HG02938 (cell line): ENCODE data around the gene SRSF9.
A peak's percentile ranks its signal among the peaks of the same experiment; 100 is the strongest.
"Not testable (repeated sequence)": the region's sequence is repeated elsewhere in the genome, so short reads cannot be mapped to it uniquely, and the experiment has no call there.

Experiments
- ATAC-seq: cut with Tn5 transposase; IDR thresholded peaks from one replicate; pipeline ENCODE4 v1.9.1; 2021; ENCODE audit warnings: mild to moderate bottlenecking, moderate library complexity; ENCODE audit not compliant: unreplicated experiment

Gene SRSF9, protein sequence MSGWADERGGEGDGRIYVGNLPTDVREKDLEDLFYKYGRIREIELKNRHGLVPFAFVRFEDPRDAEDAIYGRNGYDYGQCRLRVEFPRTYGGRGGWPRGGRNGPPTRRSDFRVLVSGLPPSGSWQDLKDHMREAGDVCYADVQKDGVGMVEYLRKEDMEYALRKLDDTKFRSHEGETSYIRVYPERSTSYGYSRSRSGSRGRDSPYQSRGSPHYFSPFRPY

DNA sequence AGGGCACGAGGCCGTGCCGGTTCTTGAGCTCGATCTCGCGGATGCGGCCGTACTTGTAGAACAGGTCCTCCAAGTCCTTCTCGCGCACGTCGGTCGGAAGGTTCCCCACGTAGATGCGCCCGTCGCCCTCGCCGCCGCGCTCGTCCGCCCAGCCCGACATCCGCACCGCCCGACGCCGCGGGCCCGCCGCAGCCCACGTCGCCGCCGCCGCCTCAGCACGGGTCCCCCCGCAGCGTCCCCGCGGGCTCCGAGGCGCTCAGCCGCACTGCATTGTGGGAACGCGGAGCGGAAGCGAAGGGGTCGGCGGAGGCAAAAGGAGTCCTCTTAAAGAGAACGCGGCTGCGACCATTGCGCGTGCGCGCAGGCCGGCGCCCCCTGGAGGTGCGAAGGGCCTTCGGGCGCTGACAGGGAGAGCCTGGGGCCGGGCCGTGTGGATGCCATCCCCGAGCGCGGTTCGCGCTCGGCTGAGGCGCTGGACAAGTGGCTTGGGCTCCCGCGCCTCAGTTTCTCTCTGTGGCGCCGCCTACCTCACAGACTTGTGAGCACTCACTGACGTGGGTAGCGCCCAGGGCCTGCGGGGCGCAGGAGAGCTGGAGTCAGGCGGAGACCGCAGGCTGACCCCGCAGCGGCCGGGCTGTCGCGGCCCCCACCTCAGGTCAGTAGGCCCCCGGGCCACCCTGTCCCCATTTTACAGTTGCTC is at the start of gene SRSF9:
TSS of gene SRSF9 (minus strand) at position 299 of the 700 bp plus-strand sequence. CDS start at position 160, 139 bp downstream.
- ATAC-seq = peak; percentile 74

DNA sequence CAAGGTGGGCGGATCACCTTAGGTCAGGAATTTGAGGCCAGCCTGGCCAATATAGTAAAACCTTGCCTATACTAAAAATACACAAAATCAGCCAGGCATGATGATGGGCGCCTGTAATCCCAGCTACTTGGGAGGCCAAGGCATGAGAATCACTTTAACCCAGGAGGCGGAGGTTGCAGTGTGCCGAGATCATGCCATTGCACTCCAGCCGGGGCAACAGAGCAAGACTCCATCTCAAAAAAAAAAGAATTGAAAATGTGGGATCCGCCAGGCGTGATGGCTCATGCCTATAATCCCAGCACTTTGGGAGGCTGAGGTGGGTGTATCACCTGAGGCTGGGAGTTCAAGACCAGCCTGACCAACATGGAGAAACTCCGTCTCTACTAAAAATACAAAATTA is 49.8 kb upstream of the SRSF9 start:
- ATAC-seq = not testable (repeated sequence)

DNA sequence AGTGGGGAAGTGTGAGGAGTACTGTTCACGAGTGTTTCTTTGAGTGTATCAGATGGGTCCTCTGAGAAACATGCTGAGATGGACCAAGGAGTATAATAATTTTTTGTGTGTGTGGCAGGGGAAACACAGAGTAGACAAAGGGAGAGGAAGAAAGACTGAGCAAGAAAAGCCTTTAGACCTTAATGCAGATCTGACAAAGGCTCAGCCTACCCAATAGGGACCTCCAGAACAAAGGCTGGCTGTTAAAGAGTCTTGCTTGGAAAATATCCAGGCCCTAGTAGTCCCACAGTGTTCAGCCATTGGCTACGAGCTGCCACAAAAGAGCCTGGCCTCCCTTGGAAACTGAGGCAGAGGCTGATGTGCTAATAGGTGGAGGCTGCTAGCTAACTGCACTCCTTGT is 45.9 kb upstream of the SRSF9 start:
- ATAC-seq = no peak

DNA sequence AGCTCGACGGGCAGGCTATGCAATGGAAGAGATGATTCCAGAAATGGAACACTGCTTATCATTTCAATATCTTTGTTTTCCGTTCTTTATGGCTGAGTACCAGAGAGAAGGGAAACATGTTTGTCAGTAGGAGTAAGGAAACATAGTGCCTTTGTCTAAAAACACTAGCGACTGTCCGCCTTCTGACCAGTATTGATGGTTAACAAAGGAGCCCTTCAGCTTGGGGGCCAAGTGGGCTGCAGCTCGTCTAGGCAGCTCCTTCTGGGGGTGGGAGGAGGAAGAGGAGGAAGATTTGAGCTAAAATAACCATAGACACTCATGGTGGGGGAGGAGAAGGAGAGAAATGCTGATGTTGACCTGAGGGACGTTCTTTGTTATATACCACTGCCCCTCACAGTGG is 44.5 kb upstream of the SRSF9 start:
- ATAC-seq = no peak

DNA sequence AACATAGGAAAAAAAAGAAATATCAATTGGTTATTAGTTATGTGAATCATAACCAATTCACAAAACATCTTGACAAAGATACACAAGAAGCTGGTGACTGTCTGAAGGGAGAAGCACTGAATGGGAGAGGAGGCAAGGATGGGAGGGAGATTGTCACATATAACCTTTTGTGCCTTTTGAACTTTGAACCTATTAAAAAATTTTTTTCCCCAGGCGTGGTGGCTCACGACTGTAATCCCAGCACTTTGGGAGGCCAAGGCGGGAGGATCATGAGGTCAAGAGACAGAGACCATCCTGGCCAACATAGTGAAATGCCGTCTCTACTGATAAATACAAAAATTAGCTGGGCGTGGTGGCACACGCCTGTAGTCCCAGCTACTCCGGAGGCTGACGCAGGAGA is 39.0 kb upstream of the SRSF9 start:
- no peak for ATAC-seq

DNA sequence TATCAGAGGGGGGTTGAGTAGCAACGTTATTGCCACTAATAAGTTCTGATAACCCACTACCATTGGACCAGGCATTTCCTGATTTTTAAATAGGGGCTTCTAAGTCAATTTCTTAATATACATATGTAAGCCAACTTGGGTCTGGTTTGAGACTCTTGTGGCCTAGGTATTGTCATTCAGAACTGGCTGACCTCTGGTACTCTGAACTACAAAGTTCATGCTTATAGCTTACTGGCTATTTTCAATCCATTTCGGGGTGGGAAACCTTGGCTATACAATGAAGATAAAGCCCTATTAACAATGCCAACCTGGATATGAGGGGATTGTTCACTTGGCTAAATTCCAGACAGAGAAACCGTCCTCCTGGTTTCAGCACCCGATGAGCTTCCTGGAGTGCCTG is 35.0 kb upstream of the SRSF9 start:
- no peak for ATAC-seq

DNA sequence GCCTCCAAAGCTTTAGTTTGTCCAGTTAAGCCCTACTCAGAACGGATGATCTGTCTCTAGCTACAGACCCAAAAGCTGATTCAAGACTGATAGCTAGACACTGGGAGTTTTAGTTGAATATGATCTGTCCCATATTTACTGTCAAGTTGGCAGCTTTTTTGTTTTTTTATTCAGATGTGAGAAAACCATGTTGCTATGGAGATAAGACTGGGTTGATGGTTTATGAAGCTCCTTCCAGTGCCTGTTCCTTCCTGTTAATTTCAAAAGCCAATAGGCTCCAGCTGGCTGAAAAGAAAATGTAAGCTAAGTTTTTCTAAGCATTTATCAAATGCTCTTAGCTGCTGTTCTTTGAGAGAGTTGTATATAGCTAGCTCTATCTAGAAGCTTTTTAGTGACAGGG is 31.0 kb upstream of the SRSF9 start:
- ATAC-seq = no peak

DNA sequence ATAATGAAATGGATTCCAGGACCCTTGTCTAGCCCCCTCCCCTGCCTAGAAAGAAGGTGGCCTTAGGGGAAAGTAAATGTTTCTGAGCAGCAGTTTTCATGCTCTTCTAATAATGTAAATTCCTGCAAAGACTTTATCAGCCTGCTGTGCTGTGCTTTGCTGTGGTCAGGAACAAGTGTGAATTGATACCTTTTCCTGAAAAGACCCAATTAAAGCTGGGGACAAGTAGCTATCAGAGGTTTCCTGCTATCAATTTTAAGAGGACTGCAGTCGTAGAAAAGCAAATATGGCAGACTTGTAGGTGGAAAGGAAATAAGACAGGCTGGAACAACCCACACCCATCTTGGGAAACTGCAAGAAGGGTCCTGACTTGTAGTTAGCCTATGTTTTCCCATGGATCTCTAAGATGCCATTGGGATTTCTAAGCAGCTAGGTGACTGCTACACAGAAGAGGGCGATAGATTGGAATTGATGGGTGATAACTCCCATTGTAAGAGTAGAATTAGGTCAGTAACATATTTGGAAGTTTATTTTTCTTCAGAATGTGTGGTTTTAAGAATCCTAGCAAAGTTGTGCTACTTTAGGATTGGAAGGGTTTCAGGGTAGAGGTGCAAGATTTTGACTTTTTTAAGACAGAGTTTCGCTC is 29.4 kb upstream of the SRSF9 start:
- no peak for ATAC-seq

DNA sequence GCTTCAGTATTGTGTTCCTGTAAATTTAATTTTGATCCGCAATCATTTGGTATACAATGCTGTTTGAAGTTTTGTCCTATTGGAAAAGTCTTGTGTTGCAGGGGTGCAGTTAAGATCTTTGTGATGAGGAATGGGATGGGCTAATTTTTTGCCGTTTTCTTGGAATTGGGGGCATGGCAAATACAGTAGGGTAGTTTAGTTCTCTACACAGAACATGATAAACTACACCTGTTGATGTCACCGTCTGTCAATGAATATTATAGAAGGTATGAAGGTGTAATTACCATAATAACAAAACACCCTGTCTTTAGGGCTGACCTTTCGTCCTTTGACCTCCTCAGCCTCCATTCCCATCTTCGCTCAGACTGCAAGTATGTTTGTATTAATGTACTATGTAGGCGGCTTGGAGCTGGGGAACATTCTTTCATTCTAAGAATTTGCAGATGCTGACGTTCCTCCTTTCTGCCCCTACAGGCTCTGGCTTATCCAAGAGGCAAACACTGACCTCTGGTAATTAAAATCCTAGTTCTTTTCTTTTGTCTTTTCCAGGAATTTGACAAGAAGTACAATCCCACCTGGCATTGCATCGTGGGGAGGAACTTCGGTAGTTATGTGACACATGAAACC is 28.1 kb upstream of the SRSF9 start:
- no peak for ATAC-seq

DNA sequence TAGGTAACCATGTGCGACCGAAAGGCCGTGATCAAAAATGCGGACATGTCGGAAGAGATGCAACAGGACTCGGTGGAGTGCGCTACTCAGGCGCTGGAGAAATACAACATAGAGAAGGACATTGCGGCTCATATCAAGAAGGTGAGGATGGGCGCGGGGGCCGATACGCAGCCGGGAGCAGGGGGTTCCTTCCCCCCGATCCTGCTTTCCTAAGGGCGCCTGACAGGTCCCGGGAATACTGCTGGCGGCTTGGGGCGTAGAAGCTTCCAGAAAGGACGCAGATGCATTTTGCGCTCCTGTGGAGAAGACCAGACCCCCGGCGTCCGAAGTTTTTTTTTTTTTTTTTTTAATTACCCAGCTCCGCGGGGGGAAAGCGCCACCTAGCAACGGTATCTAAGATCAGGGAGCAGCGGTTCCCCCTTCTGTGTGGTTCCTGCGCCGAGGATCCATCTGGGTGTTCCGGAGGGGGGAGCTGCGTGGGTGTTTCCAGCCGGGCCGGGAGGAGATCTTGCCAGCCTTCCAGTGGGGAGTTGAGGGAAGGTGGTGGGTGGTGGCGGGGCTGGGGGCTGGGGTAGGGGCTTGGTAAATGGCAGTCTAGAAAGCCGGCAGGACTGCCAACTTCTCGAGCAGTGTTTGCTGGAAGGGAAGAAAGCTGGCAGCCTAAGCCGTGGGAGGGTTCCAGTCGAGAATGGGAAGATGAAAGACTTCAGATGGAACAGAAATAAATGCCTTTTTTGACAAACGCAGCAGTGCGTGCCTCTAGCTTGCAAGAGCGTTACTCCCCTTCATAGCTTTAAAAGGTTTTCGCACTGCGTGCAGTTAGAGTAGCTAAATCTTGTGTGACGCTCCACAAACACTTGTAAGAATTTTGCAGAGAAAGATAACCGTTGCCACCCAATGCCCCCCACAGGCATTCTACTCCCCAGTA is 27.1 kb upstream of the SRSF9 start:
- peak; percentile 9 for ATAC-seq

DNA sequence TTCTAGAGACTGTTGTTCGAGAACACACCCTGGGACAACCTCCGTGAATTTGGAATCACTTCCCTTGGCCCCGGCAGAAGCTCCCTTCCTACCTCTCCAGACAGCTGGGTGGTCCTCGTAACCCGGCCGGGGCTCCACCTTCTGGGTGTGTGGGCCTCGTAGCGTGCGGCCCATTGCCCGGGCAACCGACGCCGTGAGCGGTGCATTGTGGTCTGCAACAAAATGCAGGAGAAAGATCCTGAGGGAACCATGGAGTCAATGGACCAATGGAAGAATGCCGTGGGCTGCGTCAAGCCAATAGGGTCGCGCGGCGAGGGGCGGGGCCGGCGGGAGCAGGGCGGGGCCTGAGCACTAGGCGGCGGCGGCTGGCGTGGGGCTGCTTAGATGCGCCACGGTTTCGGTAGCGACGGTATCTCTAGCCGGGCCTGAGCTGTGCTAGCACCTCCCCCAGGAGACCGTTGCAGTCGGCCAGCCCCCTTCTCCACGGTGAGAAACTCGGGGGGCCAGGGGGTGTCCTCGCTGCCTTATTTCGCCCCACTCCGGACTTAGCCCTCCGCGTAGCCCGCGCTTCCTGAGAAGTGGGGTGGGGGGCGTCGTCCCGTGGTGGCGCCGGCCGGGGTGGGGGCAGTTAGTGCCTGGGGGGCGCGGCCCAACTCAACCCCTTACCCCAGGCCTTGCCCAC is 26.3 kb upstream of the SRSF9 start, which contains the start of gene DYNLL1:
TSS of gene DYNLL1 (plus strand) at position 383 of the 682 bp plus-strand sequence. CDS start 309 bp downstream, outside the sequence.
- peak; percentile 91 for ATAC-seq

DNA sequence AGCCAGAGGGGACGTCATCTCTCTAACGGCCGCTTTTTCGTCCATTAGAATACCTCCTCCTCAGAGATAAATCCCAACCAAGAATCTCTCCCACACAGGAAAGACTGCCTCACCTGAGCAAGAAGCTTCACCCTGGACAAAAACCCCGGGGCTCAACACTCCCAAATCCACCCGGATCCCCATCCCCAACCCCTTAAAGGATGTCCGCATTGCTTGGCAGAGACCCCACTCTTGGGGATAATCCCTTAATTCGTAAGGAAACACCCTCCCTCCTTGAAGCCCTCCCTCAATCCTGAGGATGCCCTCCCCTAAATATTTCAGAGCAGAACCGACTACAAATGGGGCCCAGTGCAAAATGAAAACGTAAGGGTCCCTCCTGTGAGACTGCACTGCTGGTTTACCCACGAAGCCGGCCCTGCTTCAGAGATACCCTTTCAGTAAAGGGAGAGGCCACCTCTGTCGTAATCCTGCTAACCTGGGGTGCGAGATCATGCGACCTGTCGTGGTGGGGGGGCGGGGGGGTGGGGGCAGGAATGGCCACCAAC is 25.7 kb upstream of the SRSF9 start:
- peak; percentile 22 for ATAC-seq

DNA sequence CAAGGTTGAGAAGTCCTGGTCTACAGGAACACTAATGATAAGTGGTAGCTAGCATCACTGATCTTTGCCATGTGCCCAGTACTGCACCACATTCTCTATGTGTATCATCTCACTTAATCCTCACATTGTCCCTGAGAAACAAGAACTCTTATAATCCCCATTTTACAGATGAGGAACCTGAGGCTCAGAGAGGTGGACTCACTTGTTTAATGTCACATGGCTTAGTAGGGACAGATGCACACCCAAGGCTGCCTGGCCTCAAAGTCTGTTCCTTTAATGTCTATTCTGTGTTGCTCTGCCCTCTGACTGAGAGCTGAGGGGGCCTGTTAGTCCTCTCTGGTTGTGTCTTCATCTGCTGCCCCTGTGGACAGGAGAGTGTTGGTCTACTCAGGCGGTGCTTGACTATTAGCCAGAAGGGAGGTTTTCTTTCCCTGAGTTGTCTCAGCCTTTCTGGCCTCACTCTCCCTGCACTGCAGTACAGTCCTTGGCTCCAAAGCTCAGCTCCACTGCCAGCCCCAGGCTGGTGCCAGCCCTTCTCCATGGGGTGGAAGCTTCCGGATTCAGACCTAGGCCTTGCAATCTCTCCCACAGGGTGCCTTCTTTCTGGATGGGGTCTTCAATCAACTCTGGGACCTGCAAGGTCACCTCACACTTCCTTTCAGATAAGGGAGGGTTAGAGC is 21.4 kb upstream of the SRSF9 start:
- no peak for ATAC-seq

DNA sequence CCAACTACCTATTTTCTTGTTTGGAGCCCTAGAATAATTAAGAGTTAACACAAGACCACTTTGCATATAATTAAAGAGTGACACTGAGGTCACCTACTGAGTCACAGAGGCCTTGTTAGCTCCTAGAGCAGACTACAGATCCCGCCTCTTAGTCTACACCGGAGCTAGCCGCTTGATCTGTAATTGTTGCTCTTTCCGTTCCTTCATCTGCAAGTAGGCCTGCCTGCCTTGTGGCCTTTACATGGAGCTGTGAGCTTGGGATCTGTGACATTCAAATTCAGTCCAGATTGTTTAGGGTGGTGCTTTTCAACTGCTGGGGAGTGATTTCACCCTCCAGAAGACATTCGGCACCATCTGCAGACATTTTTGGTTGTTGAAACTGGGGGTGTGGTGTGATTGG is 20.8 kb upstream of the SRSF9 start:
- no peak for ATAC-seq

DNA sequence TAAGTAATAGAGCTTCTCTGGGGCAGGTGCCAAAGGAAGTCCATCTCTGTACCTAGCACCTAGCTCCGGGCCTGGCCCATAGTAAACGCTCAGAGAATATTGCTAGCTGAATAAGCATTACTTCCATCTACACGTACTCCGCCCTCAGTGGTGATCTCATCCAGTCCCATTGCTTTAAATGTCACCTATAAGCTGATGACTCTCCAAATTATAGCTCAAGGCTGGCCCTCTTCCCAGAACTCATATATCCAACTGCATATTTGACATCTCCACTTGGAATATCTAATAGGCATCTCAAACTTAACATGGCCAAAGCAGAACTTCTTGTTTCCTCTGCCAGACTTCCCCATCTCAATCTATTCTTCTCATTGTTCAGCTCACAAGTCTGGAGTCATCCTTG is 19.5 kb upstream of the SRSF9 start:
- ATAC-seq = no peak

DNA sequence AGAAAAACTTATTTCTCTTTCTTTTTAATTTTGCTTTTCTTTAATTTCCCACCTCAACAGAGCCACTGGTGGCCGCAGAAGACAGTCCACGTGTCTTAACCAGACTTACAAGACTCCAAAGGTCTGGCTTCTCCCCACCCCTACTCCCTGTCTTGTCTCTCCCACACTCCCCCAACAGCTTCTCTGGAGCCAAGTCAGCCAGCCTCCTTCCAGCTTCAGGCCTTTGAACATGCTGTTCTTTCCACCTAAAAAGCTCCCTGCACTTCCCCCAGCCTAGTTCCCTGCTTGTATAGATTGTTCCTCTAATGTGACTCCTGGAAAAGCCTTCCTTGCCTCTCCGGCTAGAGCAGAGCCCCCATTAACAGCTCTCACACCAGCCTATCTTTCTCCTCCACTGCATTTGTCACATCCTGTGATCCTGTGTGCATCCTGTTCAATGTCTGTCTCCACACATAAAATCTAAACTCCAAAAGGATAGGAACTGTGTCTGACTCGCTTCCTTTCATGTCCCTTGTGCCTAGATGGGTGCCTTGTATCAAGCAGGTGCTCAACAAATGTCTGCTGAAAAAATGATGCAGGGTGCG is 18.6 kb upstream of the SRSF9 start:
- ATAC-seq = no peak

DNA sequence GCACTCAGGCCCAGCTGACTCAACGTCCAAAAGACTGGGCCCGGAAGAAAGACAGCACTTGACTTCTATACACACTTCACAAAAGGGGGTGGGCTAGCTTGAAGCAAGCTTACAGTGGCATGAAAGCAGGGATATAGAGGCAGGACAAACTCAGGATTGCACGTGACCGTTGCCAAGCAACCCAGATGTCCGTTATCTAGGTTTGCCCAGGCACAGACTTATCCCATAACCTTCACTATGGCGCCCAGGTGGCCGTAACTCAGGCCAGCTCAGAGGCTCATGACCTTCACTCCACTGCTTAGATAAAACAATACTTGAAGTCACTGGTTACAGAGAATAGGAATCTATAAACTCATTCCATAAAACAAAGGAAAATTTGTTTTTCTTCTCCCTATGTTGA is 18.0 kb upstream of the SRSF9 start:
- ATAC-seq = not testable (repeated sequence)

DNA sequence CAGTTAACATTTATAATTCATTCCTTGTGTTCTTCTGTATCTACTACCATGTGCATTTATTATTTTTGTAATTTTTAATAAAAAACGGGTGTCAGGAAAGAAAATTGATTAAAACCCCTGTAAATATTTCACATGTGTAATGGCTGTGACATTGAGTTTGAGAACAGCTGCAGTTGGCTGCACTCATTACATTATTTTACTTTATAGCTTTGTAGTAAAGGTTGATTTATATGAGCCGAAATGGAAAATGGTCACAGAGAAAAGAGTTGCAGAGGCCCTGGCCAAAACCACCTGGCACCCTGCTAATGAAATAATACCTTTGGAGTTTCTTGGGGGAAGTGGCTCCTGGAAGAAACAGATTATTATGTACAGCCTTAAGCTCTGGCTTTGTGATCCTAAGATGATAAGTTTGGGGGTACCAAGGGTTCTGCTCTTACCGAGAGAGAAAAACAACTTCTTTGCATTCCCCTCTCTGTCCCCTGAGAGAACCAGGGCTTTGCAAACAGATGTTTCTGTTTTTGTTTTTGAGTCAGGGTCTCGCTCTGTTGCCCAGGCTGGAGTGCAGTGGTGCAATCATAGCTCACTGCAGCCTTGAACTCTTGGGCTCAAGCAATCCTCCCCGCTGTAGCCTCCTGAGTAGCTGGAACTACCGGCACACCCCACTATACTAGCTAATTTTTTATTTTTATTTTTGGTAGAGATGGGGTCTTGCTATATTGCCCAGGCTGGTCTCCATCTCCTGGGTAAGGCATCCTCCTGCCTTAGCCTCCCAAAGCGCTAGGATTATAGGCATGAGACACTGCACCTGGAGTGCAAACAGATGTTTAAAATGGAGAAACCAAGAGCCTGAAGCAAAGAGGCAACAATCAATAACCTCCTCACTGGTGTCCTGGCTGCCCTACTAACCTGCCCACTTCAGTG is 16.7 kb upstream of the SRSF9 start:
- no peak for ATAC-seq
